GM23338 (cell line): ENCODE data around the gene PGLYRP1. TPM values are rescaled to one million over a fixed set of nuclear protein-coding genes. Genes with fewer than 3 reads are reported as not detected.

Source experiments
- ATAC-seq: fragments of 200-7000 bp; cut with Tn5 transposase; 3 replicates; pipeline ENCODE4 v1.9.1; 2020
- DNase-seq: peaks from one replicate; pipeline ENCODE4 v3.0.0-alpha.2; 2015; ENCODE audit warnings: low spot score
- H2AFZ ChIP-seq: fragments of 200-600 bp; sonication (generic); 2 replicates; pipeline ENCODE4 v1.8.0; 2016; ENCODE audit warnings: antibody characterized with exemption, mild to moderate bottlenecking, moderate library complexity
- H3F3A ChIP-seq: fragments of 200-600 bp; sonication (generic); replicated peaks from 2 replicates; pipeline ENCODE4 v1.8.0; 2017; ENCODE audit warnings: antibody characterized with exemption, mixed run types, low read depth
- H3K27ac ChIP-seq: fragments of 200-600 bp; sonication (generic); 2 replicates; pipeline ENCODE4 v1.6.1; 2016; ENCODE audit warnings: low read depth
- H3K27me3 ChIP-seq: fragments of 200-600 bp; sonication (generic); 2 replicates; pipeline ENCODE4 v1.8.0; 2016; ENCODE audit warnings: mild to moderate bottlenecking, mixed run types, moderate library complexity; ENCODE audit not compliant: insufficient read depth
- H3K36me3 ChIP-seq: fragments of 200-600 bp; sonication (generic); 2 replicates; pipeline ENCODE4 v1.8.0; 2016; ENCODE audit warnings: mild to moderate bottlenecking; ENCODE audit not compliant: insufficient read depth
- H3K4me1 ChIP-seq: fragments of 200-600 bp; sonication (generic); 2 replicates; pipeline ENCODE4 v1.8.0; 2016; ENCODE audit warnings: mild to moderate bottlenecking, moderate library complexity; ENCODE audit not compliant: insufficient read depth
- H3K4me2 ChIP-seq: fragments of 200-600 bp; sonication (generic); 2 replicates; pipeline ENCODE4 v1.7.1; 2017; ENCODE audit warnings: mixed run types
- H3K4me3 ChIP-seq: fragments of 200-600 bp; sonication (generic); 2 replicates; pipeline ENCODE4 v1.6.1; 2016; ENCODE audit warnings: mixed run types
- H3K79me2 ChIP-seq: fragments of 200-600 bp; sonication (generic); replicated peaks from 2 replicates; pipeline ENCODE4 v1.8.0; 2017; ENCODE audit warnings: mild to moderate bottlenecking; ENCODE audit not compliant: insufficient read depth
- H3K9me2 ChIP-seq: fragments of 200-600 bp; sonication (generic); 2 replicates; pipeline ENCODE4 v1.8.0; 2017; ENCODE audit not compliant: insufficient read depth
- H4K20me1 ChIP-seq: fragments of 200-600 bp; sonication (generic); replicated peaks from 2 replicates; pipeline ENCODE4 v1.8.0; 2017; ENCODE audit warnings: mild to moderate bottlenecking; ENCODE audit not compliant: insufficient read depth
- H3K27ac Mint-ChIP-seq: 2 replicates; pipeline ENCODE4 v1.8.0; 2020; ENCODE audit warnings: inconsistent platforms, mild to moderate bottlenecking, moderate library complexity, mixed read lengths
- H3K27me3 Mint-ChIP-seq: 3 replicates; pipeline ENCODE4 v1.8.0; 2022; ENCODE audit warnings: low read depth, mild to moderate bottlenecking, moderate library complexity, mixed read lengths, inconsistent platforms; ENCODE audit not compliant: insufficient read depth, poor library complexity
- H3K36me3 Mint-ChIP-seq: 3 replicates; pipeline ENCODE4 v1.8.0; 2021; ENCODE audit warnings: low read depth, mild to moderate bottlenecking, inconsistent platforms, moderate library complexity, mixed read lengths
- H3K4me1 Mint-ChIP-seq: 3 replicates; pipeline ENCODE4 v1.8.0; 2020; ENCODE audit warnings: mild to moderate bottlenecking, inconsistent platforms, mixed read lengths
- H3K4me3 Mint-ChIP-seq: 3 replicates; pipeline ENCODE4 v1.8.0; 2021; ENCODE audit warnings: moderate library complexity, mild to moderate bottlenecking, inconsistent platforms, mixed read lengths
- H3K9me3 Mint-ChIP-seq: 3 replicates; pipeline ENCODE4 v1.8.0; 2020; ENCODE audit warnings: moderate library complexity, mild to moderate bottlenecking, inconsistent platforms, mixed read lengths
- CREB1 ChIP-seq: fragments of 250-450 bp; sonication (Bioruptor Pico); IDR thresholded peaks from 2 replicates; pipeline ENCODE4 v1.5.0; 2020; ENCODE audit warnings: low read depth, mild to moderate bottlenecking, moderate library complexity
- EZH2 ChIP-seq: fragments of 200-600 bp; sonication (generic); IDR thresholded peaks from one replicate; pipeline ENCODE4 v1.8.0; 2017; ENCODE audit warnings: antibody characterized with exemption, mild to moderate bottlenecking, low read depth; ENCODE audit not compliant: unreplicated experiment
- EZH2phosphoT487 ChIP-seq: fragments of 200-600 bp; sonication (generic); IDR thresholded peaks from one replicate; pipeline ENCODE4 v1.8.1; 2018; ENCODE audit warnings: antibody characterized with exemption; ENCODE audit not compliant: unreplicated experiment
- JUNB ChIP-seq: IDR thresholded peaks from one replicate; pipeline ENCODE4 v1.6.1; 2016; ENCODE audit warnings: antibody characterized with exemption; ENCODE audit not compliant: unreplicated experiment
- POLR2AphosphoS5 ChIP-seq: IDR thresholded peaks from 2 replicates; pipeline ENCODE4 v1.6.1; 2016; ENCODE audit warnings: antibody characterized with exemption, low read depth
- STAT1 ChIP-seq: IDR thresholded peaks from one replicate; pipeline ENCODE4 v1.6.1; 2016; ENCODE audit warnings: antibody characterized with exemption; ENCODE audit not compliant: unreplicated experiment
- ZNF114 ChIP-seq: fragments of 250-450 bp; sonication (Bioruptor Pico); IDR thresholded peaks from 2 replicates; pipeline ENCODE4 v1.5.0; 2020; ENCODE audit warnings: mild to moderate bottlenecking, moderate library complexity
- polyA plus RNA-seq: library from polyadenylated mRNA; unstranded; fragments of >200 nt; fragmentation: Nextera tagmentation; extraction: Ambion mirVana; gene quantifications from 2 replicates; pipeline ENCODE4 v1.2.1, GENCODE V29; 2016
- total RNA-seq: library from RNA; depleted of rRNA; stranded (reverse); fragments of >200 nt; shearing (Covaris generic); gene quantifications from 2 replicates; pipeline ENCODE4 v1.2.3, GENCODE V29; 2014
- TF ChIP-seq, protein P1 (sequence below): IDR thresholded peaks from one replicate; pipeline ENCODE4 v1.6.1; 2018; ENCODE audit warnings: antibody characterized with exemption; ENCODE audit not compliant: unreplicated experiment
- TF ChIP-seq, protein P2 (sequence below), 2 experiments: fragments of 200-600 bp in 1 of 2; sonication (generic) in 1 of 2; conservative IDR thresholded peaks; 2 replicates each; pipeline versions ENCODE4 v1.5.1 to v1.6.1; 2016 to 2017; ENCODE audit warnings: antibody characterized with exemption in 2 of 2, low read depth in 2 of 2, mild to moderate bottlenecking in 2 of 2, moderate library complexity in 1 of 2
- TF ChIP-seq, protein P3 (sequence below): IDR thresholded peaks from 2 replicates; pipeline ENCODE4 v1.6.1; 2016; ENCODE audit warnings: antibody characterized with exemption

Gene PGLYRP1
- total and polyA plus RNA-seq, 2 experiments from 2014 or later, result not detected

DNA sequence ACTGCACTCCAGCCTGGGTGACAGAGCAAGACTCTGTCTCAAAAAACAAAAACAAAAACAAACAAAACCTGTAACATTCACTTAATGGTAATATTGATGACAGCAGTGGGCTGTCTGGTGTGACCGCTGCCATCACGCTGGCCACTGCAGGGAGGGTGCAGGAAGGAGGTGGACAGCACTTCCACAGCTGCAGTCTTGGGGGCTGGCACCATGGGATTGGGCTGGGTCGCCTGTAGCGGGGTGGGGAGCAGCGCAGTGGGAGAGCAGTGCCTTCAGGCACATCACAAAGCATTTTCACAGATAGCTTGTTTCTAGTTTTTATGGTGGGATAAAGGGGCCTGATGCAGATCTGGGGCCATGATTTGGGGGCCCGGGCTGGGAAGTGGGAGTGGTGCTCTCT is 12.7 kb upstream of the PGLYRP1 start:
- Histone ChIP-seq H3K4me1 (no peaks in the 10 kb centered on the region), H3K36me3 (no peaks in the 10 kb centered on the region), H3F3A (no peaks in the 10 kb centered on the region), H3K9me2 (no peaks in the 10 kb centered on the region), H3K4me2 (no peak overlapping the region), H3K79me2 (no peaks in the 10 kb centered on the region), H3K27me3 (0 out of 2 replicates have a peak, but pooled peaks cover 3% of the 10 kb centered on the region), H2AFZ (no peak overlapping the region), H3K27ac (no peak overlapping the region), H3K4me3 (no peak overlapping the region), H4K20me1 (no peaks in the 10 kb centered on the region)
- DNase-seq, result no peak
- Mint-ChIP-seq H3K4me3 (no peak overlapping the region; the same call in 2 of the 3 replicates), H3K27ac (no peak overlapping the region), H3K27me3 (peaks cover 5% of the 10 kb centered on the region), H3K9me3 (peaks cover 20% of the 10 kb centered on the region), H3K36me3 (peaks cover 7% of the 10 kb centered on the region; the same call in 1 of the 3 replicates), H3K4me1 (no peaks in the 10 kb centered on the region)
- TF ChIP-seq EZH2phosphoT487 (no peak), ZNF114 (CRISPR knock-in tag) (no peak), EZH2 (no peak), CREB1 (CRISPR knock-in tag) (no peak), JUNB (no peak), STAT1 (no peak), POLR2AphosphoS5 (no peak)
- TF ChIP-seq, protein P1, sequence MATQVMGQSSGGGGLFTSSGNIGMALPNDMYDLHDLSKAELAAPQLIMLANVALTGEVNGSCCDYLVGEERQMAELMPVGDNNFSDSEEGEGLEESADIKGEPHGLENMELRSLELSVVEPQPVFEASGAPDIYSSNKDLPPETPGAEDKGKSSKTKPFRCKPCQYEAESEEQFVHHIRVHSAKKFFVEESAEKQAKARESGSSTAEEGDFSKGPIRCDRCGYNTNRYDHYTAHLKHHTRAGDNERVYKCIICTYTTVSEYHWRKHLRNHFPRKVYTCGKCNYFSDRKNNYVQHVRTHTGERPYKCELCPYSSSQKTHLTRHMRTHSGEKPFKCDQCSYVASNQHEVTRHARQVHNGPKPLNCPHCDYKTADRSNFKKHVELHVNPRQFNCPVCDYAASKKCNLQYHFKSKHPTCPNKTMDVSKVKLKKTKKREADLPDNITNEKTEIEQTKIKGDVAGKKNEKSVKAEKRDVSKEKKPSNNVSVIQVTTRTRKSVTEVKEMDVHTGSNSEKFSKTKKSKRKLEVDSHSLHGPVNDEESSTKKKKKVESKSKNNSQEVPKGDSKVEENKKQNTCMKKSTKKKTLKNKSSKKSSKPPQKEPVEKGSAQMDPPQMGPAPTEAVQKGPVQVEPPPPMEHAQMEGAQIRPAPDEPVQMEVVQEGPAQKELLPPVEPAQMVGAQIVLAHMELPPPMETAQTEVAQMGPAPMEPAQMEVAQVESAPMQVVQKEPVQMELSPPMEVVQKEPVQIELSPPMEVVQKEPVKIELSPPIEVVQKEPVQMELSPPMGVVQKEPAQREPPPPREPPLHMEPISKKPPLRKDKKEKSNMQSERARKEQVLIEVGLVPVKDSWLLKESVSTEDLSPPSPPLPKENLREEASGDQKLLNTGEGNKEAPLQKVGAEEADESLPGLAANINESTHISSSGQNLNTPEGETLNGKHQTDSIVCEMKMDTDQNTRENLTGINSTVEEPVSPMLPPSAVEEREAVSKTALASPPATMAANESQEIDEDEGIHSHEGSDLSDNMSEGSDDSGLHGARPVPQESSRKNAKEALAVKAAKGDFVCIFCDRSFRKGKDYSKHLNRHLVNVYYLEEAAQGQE, result no peak
- TF ChIP-seq, protein P2, sequence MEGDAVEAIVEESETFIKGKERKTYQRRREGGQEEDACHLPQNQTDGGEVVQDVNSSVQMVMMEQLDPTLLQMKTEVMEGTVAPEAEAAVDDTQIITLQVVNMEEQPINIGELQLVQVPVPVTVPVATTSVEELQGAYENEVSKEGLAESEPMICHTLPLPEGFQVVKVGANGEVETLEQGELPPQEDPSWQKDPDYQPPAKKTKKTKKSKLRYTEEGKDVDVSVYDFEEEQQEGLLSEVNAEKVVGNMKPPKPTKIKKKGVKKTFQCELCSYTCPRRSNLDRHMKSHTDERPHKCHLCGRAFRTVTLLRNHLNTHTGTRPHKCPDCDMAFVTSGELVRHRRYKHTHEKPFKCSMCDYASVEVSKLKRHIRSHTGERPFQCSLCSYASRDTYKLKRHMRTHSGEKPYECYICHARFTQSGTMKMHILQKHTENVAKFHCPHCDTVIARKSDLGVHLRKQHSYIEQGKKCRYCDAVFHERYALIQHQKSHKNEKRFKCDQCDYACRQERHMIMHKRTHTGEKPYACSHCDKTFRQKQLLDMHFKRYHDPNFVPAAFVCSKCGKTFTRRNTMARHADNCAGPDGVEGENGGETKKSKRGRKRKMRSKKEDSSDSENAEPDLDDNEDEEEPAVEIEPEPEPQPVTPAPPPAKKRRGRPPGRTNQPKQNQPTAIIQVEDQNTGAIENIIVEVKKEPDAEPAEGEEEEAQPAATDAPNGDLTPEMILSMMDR (conservative IDR thresholded peaks at IDR 0.05; ENCODE audit: low read depth in 2 of 2), result no peak
- TF ChIP-seq, protein P3, sequence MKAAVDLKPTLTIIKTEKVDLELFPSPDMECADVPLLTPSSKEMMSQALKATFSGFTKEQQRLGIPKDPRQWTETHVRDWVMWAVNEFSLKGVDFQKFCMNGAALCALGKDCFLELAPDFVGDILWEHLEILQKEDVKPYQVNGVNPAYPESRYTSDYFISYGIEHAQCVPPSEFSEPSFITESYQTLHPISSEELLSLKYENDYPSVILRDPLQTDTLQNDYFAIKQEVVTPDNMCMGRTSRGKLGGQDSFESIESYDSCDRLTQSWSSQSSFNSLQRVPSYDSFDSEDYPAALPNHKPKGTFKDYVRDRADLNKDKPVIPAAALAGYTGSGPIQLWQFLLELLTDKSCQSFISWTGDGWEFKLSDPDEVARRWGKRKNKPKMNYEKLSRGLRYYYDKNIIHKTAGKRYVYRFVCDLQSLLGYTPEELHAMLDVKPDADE, result no peak
- no peak; the same call in 2 of the 3 replicates for ATAC-seq
